ENCODE data around the gene TRAFD1. TPM values are rescaled to one million over a fixed set of nuclear protein-coding genes. Genes with fewer than 3 reads are reported as not detected.

The TRAFD1 gene
- total RNA-seq, 4 donors from 2014 or later: 46.3 to 82.9 (median 67.4) TPM

DNA sequence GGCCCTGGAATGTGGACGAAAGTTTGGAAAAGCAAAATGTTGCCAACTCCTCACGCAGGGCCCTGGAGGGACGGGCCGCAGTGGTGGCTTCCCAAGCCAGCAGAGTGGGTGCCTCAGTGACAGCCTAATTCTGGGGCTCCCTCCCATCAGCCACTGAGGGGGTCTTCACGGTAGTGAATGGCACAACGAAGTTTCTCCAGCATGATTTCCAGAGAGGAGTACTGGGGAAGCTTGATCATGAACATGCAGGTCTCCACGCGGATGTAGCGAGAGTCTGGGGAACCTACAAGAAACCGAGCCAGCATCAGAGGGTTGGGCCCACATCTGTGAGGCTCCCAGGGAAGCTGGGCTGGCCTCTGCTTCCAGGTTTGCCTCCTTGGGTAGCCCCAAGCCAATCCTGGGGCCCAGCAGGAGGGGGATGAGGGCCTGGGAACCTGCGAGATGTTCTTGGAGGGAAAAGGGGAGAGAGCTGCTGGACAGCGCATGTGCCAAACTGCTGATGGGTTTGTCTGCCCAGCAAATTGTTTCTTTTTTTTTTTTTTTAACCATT, 37.0 kb downstream of the TRAFD1 start:
- TF ChIP-seq CTCF (IDR thresholded peaks at IDR 0.05) (no peak), POLR2A (IDR thresholded peaks at IDR 0.05) (no peak)
- no peak overlapping the region for H3K4me3 ChIP-seq (ENCODE audit: low read depth, poor library complexity, severe bottlenecking)
- WGBS, 2 donors: 91 to 92% methylated on average over 12 of the region's 12 CpGs
- intact Hi-C loops (cut with DNase I; ENCODE audit: low total_unique reads): no loop called here
- DNase-seq (ENCODE audit: low spot score in 2 of 2): no peak

- H3K4me3 ChIP-seq (ENCODE audit: low read depth, poor library complexity, severe bottlenecking): no peak overlapping the region
- WGBS, 2 donors: 91 to 95% methylated on average over 8 of the region's 8 CpGs
- no peak for TF ChIP-seq CTCF (IDR thresholded peaks at IDR 0.05)
- no peak for TF ChIP-seq POLR2A (IDR thresholded peaks at IDR 0.05)
- DNase-seq (ENCODE audit: low spot score in 2 of 2): no peak
- intact Hi-C loops (cut with DNase I; ENCODE audit: low total_unique reads): no loop called here
These were observed 37.7 kb downstream of the TRAFD1 start for GRCh38 chr12:112163056-112163455.

DNA sequence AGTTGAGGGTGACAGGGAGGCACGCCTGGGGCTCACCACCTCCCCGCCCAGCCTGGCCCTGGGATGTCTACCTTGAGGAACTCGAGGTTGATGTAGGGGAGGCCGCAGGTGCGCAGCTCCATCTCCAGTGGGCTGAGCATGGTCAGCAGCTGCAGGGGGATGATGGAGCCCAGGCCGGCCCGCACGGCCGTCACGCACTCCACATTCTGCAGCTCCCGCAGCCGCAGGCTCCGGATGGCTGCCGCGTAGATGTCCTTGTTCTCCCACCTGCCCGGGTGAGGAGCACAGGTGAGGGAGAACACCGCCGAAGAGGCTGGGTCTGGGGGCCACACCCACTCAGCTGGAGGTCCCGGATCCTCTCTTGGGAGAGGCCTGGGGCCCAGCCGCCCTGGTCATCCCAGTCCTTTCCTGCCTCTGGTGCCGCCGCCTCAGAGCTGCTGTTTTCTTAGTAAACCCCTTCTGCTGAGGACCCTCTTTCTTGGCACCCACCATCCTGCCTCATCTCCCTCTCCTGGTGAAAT, 38.2 kb downstream of the TRAFD1 start:
- H3K4me3 ChIP-seq (ENCODE audit: low read depth, poor library complexity, severe bottlenecking): no peak overlapping the region
- no peak for TF ChIP-seq CTCF (IDR thresholded peaks at IDR 0.05)
- no peak for TF ChIP-seq POLR2A (IDR thresholded peaks at IDR 0.05)
- intact Hi-C loops (cut with DNase I; ENCODE audit: low total_unique reads): no loop called here
- 91 to 96% methylated on average over 22 of the region's 22 CpGs for WGBS, 2 donors
- no peak for DNase-seq (ENCODE audit: low spot score in 2 of 2)

- intact Hi-C loops (cut with DNase I; ENCODE audit: low total_unique reads): no loop called here
- TF ChIP-seq CTCF (IDR thresholded peaks at IDR 0.05): no peak
- TF ChIP-seq POLR2A (IDR thresholded peaks at IDR 0.05): no peak
- H3K4me3 ChIP-seq (ENCODE audit: low read depth, poor library complexity, severe bottlenecking): no peak overlapping the region
- no peak for DNase-seq (ENCODE audit: low spot score in 2 of 2)
- WGBS, 2 donors: 90 to 96% methylated on average over 25 to 26 of the region's 26 CpGs
These were observed 38.8 kb downstream of the TRAFD1 start for GRCh38 chr12:112164011-112164660.

DNA sequence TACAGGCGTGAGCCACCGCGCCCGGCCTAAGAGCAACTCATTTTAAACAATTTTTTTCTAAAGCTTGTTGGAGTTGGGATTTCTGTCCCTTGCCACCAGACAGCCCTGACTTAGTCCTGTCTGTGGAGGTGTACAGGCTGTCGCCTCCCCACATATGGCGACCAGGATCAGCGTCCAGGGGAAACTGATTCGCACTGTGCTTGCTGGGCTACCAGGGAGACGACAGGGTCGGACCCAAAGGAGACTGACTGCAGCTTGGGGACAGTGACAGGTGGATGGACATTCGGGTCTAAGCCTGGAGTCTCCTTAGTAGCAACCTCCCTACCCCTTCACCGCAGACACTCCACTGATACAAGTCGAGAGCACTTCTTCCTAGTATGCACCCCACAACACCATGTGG, 40.3 kb downstream of the TRAFD1 start:
- no peak for DNase-seq (ENCODE audit: low spot score in 2 of 2)
- H3K4me3 ChIP-seq (ENCODE audit: low read depth, poor library complexity, severe bottlenecking): no peak overlapping the region
- TF ChIP-seq CTCF (IDR thresholded peaks at IDR 0.05): no peak
- TF ChIP-seq POLR2A (IDR thresholded peaks at IDR 0.05): no peak
- intact Hi-C loops (cut with DNase I; ENCODE audit: low total_unique reads): no loop called here
- 97% methylated on average over 13 of the region's 13 CpGs for WGBS, 2 donors
